ENCODE data around the gene TRPC3.
"Not testable (repeated sequence)": the region's sequence is repeated elsewhere in the genome, so short reads cannot be mapped to it uniquely, and the experiment has no call there.

The TRPC3 gene

GRCh38 chr4:121932212-121932974 is 19.5 kb downstream of the TRPC3 start:
- DNase-seq (ENCODE audit: insufficient read length, low spot score) = no peak
- no peak for FAIRE-seq
- TF ChIP-seq CTCF (IDR thresholded peaks at IDR 0.05; ENCODE audit: insufficient read depth, missing control alignments) = no peak

GRCh38 chr4:121930304-121930703 is 21.6 kb downstream of the TRPC3 start:
- FAIRE-seq (no peak), DNase-seq (ENCODE audit: insufficient read length, low spot score) (no peak)
- TF ChIP-seq CTCF (IDR thresholded peaks at IDR 0.05; ENCODE audit: insufficient read depth, missing control alignments) = no peak

- no peak for TF ChIP-seq CTCF (IDR thresholded peaks at IDR 0.05; ENCODE audit: insufficient read depth, missing control alignments)
- no peak for DNase-seq (ENCODE audit: insufficient read length, low spot score)
- FAIRE-seq = no peak
These were observed 23.9 kb downstream of the TRPC3 start for GRCh38 chr4:121927948-121928347.

- DNase-seq (ENCODE audit: insufficient read length, low spot score); FAIRE-seq: not testable (repeated sequence)
These were observed 25.4 kb downstream of the TRPC3 start for GRCh38 chr4:121926490-121926889.

GRCh38 chr4:121923306-121923705 is 28.6 kb downstream of the TRPC3 start:
- TF ChIP-seq CTCF (IDR thresholded peaks at IDR 0.05; ENCODE audit: insufficient read depth, missing control alignments) = no peak
- FAIRE-seq = no peak
- no peak for DNase-seq (ENCODE audit: insufficient read length, low spot score)

DNA sequence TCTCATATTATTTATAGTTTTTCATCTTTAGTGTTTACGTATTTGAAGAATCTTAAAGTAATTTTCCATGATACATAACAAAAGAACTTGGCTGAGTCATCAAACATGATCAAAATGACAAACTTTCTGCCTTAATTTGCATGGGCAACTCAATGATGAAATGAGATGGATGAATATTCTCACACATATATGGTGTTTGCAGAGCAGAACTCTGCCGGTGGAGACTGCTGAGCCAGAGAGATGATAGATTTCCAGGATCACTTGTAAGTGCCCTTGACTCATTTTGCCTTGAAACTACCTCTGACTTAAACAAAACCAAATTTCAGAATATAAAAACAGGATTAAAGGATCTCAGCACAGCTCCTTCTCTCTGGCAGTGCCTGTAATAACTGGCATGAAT is 38.2 kb downstream of the TRPC3 start:
- FAIRE-seq (no peak), DNase-seq (ENCODE audit: insufficient read length, low spot score) (no peak)
- no peak for TF ChIP-seq CTCF (IDR thresholded peaks at IDR 0.05; ENCODE audit: insufficient read depth, missing control alignments)

- no peak for FAIRE-seq
- DNase-seq (ENCODE audit: insufficient read length, low spot score) = no peak
- TF ChIP-seq CTCF (IDR thresholded peaks at IDR 0.05; ENCODE audit: insufficient read depth, missing control alignments) = no peak
These were observed 43.5 kb downstream of the TRPC3 start for GRCh38 chr4:121908346-121908745.
